Kidney tubule cell (primary cell): Measurements from ENCODE around the gene NPRL2.

Experiments
- DNase-seq: peaks from one replicate; pipeline ENCODE4 v3.0.0-alpha.2; 2018; ENCODE audit warnings: low spot score

The NPRL2 gene

DNA sequence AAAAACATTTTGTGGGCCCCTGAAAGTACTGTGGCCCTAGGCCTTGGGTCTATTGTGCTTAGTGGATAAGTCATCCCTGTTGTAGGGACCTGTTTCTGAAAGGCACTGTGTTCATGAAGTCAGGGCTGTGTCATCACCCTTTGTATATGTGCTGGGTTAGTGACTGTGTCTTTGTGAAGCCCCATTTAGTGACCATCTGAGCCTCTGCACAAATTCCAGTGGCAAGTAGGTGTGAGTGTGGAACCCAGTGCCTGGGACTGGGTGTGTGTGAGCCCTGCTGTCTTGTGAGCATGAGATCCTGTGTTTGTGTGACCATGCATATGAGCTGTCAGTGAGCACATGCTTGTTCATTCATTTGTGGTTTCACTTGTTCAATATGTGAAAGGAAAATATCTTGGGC is 46.0 kb downstream of the NPRL2 start:
- peak; percentile 71 for DNase-seq

DNA sequence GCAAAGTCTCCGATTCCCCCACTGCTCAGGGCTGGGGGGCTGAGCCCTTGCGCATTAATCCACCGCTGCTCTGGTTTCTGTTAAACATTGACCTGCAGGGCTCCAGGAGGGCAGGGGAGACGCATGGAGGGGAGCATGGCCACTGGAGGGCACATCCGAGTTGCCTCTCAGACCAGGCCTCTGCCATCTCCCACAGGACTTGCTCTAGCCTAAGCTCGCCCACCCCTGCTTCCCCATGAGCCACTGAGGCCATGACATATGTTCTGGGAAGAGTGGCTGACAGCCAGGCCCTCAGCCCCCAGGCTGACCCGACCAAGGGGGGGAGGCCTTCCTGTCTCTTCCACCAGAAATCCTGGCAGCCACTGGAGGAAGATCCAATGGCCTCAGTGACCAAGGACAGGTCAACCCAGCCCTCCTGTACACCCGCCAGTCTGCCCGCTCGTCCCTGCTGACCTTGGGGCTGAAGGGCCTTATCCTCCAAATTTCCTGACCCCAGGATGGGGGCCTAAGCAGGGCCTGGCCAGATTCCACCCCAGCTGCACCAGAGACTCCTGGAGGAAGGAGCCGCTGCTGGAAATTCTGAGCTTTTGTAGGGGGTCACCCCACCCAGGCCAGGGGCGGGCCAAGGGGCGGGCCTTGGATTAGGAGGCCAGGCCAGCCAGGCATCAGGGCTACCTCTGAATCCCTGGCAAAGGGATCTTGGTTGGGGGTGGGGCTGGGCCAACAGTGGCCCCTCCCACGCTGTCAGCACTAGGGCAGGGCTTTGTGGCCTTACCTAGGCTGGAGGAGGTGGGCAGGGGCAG is 47.4 kb downstream of the NPRL2 start, which contains the start of gene HYAL1:
TSS of gene HYAL1 (minus strand) at position 562 of the 803 bp plus-strand sequence. CDS start 618 bp downstream, outside the sequence.
- peak; percentile 72 for DNase-seq

DNA sequence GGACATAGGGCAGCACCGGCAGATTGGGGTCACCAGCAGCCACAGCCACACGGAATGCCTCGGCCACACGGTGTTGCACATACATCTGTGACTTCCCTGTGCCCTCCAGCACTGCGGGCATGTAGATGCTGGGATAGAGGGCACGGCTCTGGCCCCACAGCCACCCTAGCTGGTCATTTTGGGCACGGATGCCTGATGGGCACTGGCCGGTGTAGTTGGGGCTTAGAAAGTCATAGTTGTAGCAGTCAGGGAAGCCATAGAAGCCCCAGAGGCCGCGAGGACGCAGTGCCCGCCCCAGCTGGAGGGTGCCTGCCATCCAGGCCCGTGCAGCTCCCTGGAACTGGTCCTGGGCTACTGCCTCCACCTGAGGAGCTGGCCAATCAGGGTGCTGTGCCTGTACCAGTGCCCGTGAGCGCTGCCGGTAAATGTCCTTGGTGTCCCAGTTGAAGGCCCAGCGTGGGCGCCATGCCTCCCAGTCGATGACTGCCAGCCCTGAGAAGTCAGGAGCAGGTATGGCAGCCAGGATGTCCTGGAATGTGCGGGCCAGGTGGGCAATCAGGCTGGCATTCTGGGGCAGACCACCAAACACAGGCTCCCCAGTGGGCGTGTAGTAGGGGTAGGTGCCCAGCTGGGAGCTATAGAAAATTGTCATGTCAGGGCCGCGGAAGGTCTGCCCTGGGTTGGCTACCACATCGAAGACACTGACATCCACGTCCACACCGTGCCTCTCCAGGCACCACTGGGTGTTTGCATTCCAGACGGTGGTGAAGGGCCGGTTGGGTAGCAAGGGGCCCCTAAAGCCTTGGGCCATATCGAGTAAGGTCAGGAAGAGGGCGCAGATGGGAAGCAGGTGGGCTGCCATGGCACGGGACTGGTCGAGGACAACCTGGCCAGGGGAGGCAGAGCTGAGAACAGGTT is 48.2 kb downstream of the NPRL2 start:
- no peak for DNase-seq

DNA sequence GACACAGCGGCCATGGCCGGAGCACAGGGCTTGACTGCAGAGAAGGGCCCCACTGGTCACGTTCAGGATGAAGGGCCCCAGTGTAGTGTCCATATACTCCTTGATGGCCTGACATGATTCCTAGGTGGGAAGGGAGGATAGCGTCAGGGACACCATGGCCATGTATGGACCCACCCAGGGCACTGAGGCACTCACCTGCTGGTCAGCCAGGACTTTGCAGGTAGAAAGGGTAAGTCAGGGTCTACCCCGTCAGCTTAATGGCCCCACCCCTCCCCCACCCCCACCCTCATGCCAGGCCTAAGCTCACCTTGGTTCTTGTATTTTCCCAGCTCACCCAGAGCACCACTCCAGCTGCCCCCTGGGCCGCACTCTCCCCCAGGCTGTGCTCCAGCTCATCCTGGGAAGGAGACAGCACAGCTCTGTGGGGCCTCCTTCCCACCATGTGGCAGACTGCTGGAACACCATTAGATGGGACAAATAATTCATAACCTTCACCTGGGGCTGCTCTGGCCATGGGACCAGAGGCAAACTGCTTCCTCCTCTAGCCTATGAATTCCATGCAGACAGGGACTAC is 49.8 kb downstream of the NPRL2 start:
- DNase-seq = no peak

DNA sequence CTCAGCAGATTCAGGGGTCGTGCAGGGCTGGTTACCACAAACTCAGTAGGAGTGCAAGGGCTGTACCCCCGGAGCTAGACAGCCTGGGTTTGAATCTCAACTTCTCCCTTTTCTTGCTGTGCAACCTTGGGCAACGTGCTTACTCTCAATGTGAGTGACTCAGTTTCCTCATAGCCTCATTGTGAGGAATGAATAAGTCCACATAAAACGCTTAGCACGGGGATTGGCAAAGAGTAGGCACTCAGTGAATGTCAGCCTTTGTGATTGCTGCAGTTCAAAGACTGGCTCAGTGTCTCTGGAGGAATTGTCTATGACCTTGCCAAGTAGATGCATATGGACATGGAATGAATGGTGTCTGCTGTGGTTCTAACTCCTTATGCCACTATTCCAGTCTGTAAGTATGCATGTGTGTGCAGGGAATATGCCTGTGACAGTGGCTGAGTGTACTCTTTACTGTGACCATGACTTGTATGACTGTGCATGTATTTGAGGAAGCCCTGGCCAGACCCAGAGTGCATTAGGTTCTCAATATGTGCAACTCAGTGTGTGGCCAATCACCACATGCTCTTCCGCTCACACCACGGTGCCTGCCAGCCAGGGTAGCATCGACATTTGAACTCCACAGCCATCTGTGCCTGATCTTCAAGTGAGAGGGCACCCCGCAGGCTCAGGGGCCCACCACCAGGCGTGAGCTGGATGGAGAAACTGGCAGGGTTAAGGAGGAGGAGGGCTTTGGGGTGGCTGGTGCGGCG is 50.5 kb downstream of the NPRL2 start:
- peak; percentile 39 for DNase-seq

DNA sequence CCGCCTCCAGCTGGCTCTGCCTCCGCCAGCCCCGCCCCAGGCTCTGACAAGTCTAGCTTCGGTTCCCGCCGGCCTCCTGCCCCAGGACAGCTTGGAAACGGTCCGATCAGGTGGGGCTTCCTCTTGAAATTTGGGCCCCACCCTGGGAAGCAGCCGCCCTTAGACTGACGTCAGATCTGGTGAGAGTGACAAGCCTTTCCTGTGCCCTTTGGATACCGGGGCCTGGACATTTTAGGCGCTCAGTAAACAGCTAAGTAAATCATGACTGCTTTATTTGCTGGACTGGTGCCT is 51.0 kb downstream of the NPRL2 start:
- no peak for DNase-seq

DNA sequence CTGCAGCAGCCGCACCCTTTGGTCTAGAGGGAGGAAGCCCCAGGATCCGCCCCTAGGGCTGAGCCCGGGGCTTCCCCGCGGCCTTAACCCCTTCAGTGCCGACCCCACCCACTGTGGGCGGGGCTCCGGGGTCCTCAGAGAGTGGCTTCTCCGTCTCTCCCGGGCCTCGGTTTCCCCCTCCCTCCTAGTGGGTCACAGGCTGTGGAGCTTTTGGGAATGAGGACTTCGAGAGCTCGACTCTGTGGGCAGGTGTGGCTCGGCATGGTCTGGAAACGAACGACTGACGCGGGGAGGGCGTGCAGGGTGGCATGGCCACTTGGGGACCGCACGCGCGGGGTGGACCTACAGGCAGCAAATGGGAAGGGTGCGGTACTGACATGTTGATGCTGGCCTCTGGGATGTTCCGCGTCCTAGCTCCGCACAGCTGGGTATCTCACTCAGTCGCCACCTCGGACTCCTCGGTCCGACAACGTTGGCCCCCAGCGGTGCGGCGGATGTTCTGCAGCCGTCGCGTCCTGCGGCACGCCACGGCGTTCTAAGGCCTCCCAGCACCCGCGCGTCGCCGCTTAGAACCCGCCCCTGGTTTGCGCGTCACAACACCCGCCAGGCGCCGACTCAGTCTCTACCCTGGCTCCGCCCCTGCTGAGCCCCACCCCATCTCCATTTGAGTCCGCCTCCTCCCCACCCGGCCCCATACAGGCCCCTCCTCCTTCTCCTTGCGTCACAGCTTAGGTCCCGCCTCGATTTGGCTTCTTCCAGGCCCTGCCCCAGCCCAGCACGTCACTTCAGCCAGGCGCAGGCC is 51.5 kb downstream of the NPRL2 start, which contains the start of the genes HYAL3 and NAA80:
TSS of gene HYAL3 (minus strand) at position 570 of the 802 bp plus-strand sequence. CDS start 3,803 bp downstream, outside the sequence.
TSS of gene NAA80 (minus strand) at position 570 of the 802 bp plus-strand sequence. CDS start 1,942 bp downstream, outside the sequence.
- DNase-seq = peak; percentile 100

DNA sequence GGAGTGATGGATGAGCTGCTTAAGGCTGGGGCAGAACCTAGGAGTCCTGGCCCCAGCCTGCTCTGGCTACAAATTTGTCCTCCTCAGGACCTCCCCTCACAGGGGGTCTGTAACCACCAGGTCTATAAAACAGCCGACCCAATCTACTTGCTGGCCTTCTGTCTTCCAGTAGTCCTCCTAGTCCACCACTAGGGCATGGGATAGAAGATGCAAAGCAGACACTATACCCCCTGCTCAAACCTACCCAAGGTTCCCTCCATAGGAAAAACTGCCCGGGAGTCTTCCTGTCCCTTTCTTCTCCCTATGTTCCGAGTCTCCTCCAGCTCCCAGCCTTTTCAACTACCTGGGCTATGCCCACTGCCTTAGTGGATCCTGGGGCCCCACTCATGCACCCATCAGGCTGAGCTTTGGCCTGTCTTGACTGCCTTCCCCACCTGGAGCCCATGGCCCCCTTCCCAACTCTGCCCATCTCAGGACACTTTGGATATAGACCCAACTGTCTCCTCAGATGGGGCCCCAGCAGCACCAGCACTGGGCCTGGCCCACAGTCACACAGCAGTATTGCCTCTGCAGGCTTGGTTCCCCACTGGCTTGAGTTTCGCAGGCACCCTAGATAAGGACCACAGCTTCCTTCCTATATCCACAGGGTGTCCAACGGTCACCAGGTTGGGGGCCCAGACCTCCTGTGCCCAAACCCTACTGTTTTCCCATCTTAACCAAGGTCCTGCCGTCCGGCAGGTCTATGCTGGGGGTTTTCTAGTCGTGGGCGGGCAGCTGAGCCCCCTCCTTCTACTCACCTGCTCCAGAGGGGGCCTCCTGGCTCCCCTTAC is 52.5 kb downstream of the NPRL2 start:
- no peak for DNase-seq

DNA sequence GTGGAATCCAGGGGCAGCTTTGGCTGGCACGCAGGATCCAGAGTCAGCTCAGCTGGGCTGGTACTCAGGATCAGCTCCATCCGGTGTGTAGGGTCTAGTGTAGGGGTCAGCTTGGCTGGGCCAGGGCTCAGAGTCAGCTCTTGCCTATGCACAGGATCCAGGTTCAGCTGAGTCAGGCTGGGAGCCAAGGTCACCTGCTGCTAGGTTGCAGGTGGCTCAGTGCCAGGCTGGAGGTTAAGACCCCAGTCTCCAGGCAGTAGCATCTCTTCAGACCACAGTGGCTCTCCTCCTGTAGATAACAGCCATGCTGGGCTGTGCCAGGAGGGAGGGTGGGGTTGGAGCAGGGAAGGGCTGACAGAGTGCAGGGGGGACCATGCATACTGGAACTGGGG is 53.2 kb downstream of the NPRL2 start:
- no peak for DNase-seq
